Activated T-cell treated with anti-CD3 and anti-CD28 coated beads, Interleukin-2, amount 50 U/mL, for 72 hours (primary cell): ENCODE results near the gene FCHSD1. TPM values are rescaled to one million over a fixed set of nuclear protein-coding genes. Genes with fewer than 3 reads are reported as not detected.

Source experiments
- ATAC-seq, 2 donors: fragments of 150-1000 bp; cut with Tn5 transposase; replicated peaks in 1 of 2; 2 replicates each; pipeline ENCODE4 v1.10.0; 2021; ENCODE audit warnings: moderate library complexity in 2 of 2, mild to moderate bottlenecking in 1 of 2
- DNase-seq, 2 donors: peaks; one replicate each; pipeline ENCODE4 v3.0.0; 2021 to 2022; ENCODE audit warnings: mixed read lengths in 1 of 2
- H3K27ac Mint-ChIP-seq: one replicate; pipeline ENCODE4 v1.8.0; 2022; ENCODE audit warnings: mild to moderate bottlenecking, moderate library complexity, mixed read lengths
- H3K27me3 Mint-ChIP-seq: one replicate; pipeline ENCODE4 v1.8.0; 2022; ENCODE audit warnings: low read depth, mixed read lengths
- H3K36me3 Mint-ChIP-seq, 2 donors: one replicate each; pipeline ENCODE4 v1.8.0; 2022; ENCODE audit warnings: mixed read lengths in 2 of 2, mild to moderate bottlenecking in 1 of 2; ENCODE audit not compliant: insufficient read depth in 2 of 2
- H3K4me1 Mint-ChIP-seq: one replicate; pipeline ENCODE4 v1.8.0; 2022; ENCODE audit warnings: low read depth, mixed read lengths
- H3K4me3 Mint-ChIP-seq, 2 donors: one replicate each; pipeline ENCODE4 v1.8.0; 2022; ENCODE audit warnings: mild to moderate bottlenecking in 2 of 2, mixed read lengths in 2 of 2, moderate library complexity in 2 of 2
- H3K9me3 Mint-ChIP-seq, 2 donors: one replicate each; pipeline ENCODE4 v1.8.0; 2022; ENCODE audit warnings: mixed read lengths in 2 of 2
- total RNA-seq, 2 donors: library from RNA; stranded (reverse); gene quantifications; one replicate each; pipeline ENCODE4 v1.2.3, GENCODE V29; 2022

FCHSD1 gene
- total RNA-seq, 2 donors from 2014 or later = 54.1 to 61.1 TPM

GRCh38 chr5:141665995-141666940 lies 15.1 kb upstream of the FCHSD1 start:
- Mint-ChIP-seq H3K9me3 (no peaks in the 10 kb centered on the region), H3K27me3 (no peaks in the 10 kb centered on the region), H3K4me3 (no peak overlapping the region), H3K27ac (no peak overlapping the region), H3K4me1 (peaks cover 4% of the 10 kb centered on the region), H3K36me3 (no peaks in the 10 kb centered on the region)
- ATAC-seq (no peak), DNase-seq (no peak)

DNA sequence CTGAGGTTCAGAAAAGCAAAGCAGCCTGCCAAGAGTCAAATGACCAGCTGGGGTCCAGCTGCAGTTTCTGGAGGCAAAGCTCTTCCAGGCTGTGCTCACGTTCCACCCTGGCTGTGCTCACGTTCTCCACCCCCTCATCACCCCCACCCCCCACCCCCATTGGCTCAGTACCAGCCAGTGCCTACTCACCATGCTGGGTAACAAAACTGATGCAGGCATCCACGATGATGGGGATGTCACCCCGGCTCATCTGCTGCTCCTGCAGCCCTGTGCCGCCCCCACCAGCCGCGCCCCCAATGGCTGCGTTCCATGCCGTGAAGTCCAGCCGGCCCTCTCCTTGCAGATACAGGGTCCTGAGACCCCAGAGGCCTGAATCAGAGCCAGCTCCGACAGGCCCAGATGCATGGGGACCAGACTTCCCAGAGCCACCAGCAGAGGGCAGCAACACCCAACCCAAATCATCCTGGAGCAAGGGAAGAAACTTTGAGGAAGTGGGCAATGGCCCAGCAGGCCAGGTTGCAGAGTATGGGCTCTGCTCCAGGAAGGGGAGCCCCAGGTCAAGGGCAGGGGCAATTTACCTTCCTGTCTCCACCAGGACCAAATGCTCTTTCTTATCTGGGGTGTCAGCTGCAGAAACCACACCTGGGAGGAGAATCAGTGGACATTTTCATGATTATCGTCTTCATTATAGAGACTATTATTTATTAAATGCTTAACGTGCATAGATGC lies 13.7 kb upstream of the FCHSD1 start:
- DNase-seq = peak; percentile 72 to 79
- peaks cover 4% of the 10 kb centered on the region for H3K4me1 Mint-ChIP-seq

GRCh38 chr5:141663506-141663905 lies 12.3 kb upstream of the FCHSD1 start:
- DNase-seq (no peak), ATAC-seq (no peak)
- Mint-ChIP-seq H3K27ac (no peak overlapping the region), H3K4me1 (peaks cover 4% of the 10 kb centered on the region), H3K27me3 (no peaks in the 10 kb centered on the region), H3K4me3 (no peak overlapping the region), H3K9me3 (no peaks in the 10 kb centered on the region), H3K36me3 (no peaks in the 10 kb centered on the region)

More for the DNA sequence above, 13.7 kb upstream of the FCHSD1 start:
- Mint-ChIP-seq H3K27ac (no peak overlapping the region), H3K27me3 (no peaks in the 10 kb centered on the region), H3K36me3 (no peaks in the 10 kb centered on the region), H3K4me3 (no peak overlapping the region), H3K9me3 (no peaks in the 10 kb centered on the region)
- ATAC-seq = peak; percentile 90

- Mint-ChIP-seq H3K4me3 (no peak overlapping the region), H3K36me3 (no peaks in the 10 kb centered on the region), H3K9me3 (no peaks in the 10 kb centered on the region), H3K27me3 (no peaks in the 10 kb centered on the region), H3K27ac (no peak overlapping the region), H3K4me1 (peaks cover 9% of the 10 kb centered on the region)
- ATAC-seq (no peak), DNase-seq (no peak)
Measured at GRCh38 chr5:141662028-141662427, 10.8 kb upstream of the FCHSD1 start.

- Mint-ChIP-seq H3K4me1 (peaks cover 5% of the 10 kb centered on the region), H3K36me3 (no peaks in the 10 kb centered on the region), H3K27ac (no peak overlapping the region), H3K27me3 (no peaks in the 10 kb centered on the region), H3K9me3 (no peaks in the 10 kb centered on the region), H3K4me3 (no peak overlapping the region)
- DNase-seq = peak; percentile 26 to 40
- peak; percentile 77 to 87 for ATAC-seq
Measured at GRCh38 chr5:141657937-141658545, 6.8 kb upstream of the FCHSD1 start.

DNA sequence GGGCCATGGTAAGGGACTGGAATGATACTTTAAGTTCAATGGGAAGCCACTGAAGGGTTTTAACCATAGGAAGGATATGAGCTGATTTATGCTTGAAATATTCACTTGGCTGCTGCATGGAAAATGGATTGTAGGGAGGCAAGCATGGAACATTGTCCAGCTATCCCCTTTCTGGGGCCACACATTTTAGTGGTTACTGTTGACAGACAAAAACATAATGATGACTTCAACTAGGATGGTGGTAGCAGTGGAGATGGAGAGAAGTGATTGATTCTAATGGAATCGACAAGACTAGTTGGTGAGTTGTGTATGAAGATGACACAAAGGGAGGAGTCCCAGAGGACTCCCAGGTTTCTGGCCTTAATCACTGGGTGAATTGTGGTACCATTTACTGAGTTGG lies 6.2 kb upstream of the FCHSD1 start:
- Mint-ChIP-seq H3K27ac (no peak overlapping the region), H3K9me3 (no peaks in the 10 kb centered on the region), H3K4me1 (peaks cover 11% of the 10 kb centered on the region), H3K27me3 (no peaks in the 10 kb centered on the region), H3K4me3 (no peak overlapping the region), H3K36me3 (no peaks in the 10 kb centered on the region)
- DNase-seq = no peak
- ATAC-seq = no peak

- Mint-ChIP-seq H3K4me3 (no peak overlapping the region), H3K27ac (no peak overlapping the region), H3K4me1 (peaks cover 19% of the 10 kb centered on the region), H3K27me3 (no peaks in the 10 kb centered on the region), H3K9me3 (no peaks in the 10 kb centered on the region), H3K36me3 (peaks cover 0 to 2% of the 10 kb centered on the region in 2 donors)
- DNase-seq (no peak), ATAC-seq (no peak)
Measured at GRCh38 chr5:141656396-141656795, 5.2 kb upstream of the FCHSD1 start.

DNA sequence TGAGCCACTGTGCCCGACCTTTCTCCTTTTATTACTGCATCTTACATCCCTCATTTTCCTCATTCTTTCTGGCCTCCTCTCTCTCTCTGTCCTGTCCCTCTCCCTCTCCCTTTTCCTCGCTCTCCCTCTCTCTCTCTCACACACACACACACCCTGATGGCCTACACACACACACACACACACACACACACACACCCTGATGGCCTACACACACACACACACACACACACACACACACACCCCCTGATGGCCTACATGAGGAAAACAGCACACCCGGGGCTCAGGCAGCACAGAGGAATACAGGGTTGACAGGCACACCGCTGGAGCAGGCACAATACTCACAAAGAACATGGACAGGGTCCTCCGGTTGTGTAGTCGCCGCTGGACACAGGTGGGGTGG lies 3.8 kb upstream of the FCHSD1 start:
- Mint-ChIP-seq H3K9me3 (no peaks in the 10 kb centered on the region), H3K4me1 (peaks cover 25% of the 10 kb centered on the region), H3K4me3 (no peak overlapping the region), H3K27ac (no peak overlapping the region), H3K36me3 (peaks cover 0 to 2% of the 10 kb centered on the region in 2 donors), H3K27me3 (no peaks in the 10 kb centered on the region)
- DNase-seq = no peak
- ATAC-seq = no peak

DNA sequence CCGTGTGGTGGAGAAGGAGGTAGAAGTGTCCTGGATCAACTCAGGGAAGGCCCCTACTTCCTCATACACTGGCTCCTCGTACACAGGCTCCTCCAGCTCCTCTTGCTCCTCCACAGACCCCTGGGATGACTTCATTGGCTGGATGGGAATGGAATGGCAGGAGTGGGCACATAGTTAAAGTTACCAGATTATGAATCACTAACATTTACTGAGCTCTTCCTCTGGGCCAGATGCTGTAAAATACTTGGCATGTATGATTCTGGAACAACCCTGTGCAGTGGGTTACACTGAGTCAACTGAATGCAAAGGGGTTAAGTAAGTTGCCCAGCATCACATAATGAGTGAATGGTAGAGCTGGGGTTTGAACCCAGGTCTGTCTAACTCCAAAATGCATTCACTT lies 3.1 kb upstream of the FCHSD1 start:
- Mint-ChIP-seq H3K4me3 (no peak overlapping the region), H3K27ac (no peak overlapping the region), H3K27me3 (no peaks in the 10 kb centered on the region), H3K4me1 (peaks cover 29% of the 10 kb centered on the region), H3K36me3 (peaks cover 0 to 2% of the 10 kb centered on the region in 2 donors), H3K9me3 (no peaks in the 10 kb centered on the region)
- no peak for ATAC-seq
- DNase-seq = no peak

GRCh38 chr5:141651728-141652105 lies 499 bp upstream of the FCHSD1 start:
- ATAC-seq = no peak

GRCh38 chr5:141649972-141650371 lies 1.2 kb downstream of the FCHSD1 start:
- H3K9me3 Mint-ChIP-seq = no peaks in the 10 kb centered on the region
- DNase-seq (no peak), ATAC-seq (no peak)
- H3K36me3 Mint-ChIP-seq = peaks cover 2% of the 10 kb centered on the region in 2 donors
- H3K27ac Mint-ChIP-seq = peak overlapping the region; percentile 82
- peaks cover 24% of the 10 kb centered on the region for H3K4me1 Mint-ChIP-seq
- no peaks in the 10 kb centered on the region for H3K27me3 Mint-ChIP-seq
- H3K4me3 Mint-ChIP-seq = peak overlapping the region; percentile 96 to 98

More at GRCh38 chr5:141651728-141652105, 499 bp upstream of the FCHSD1 start:
- no peak for DNase-seq
- H3K27ac Mint-ChIP-seq = peak overlapping the region; percentile 93
- H3K4me3 Mint-ChIP-seq = peak overlapping the region; percentile 96 to 98
- H3K27me3 Mint-ChIP-seq = no peaks in the 10 kb centered on the region
- H3K9me3 Mint-ChIP-seq = no peaks in the 10 kb centered on the region
- H3K4me1 Mint-ChIP-seq = peaks cover 24% of the 10 kb centered on the region
- H3K36me3 Mint-ChIP-seq = peaks cover 2% of the 10 kb centered on the region in 2 donors

- Mint-ChIP-seq H3K4me3 (no peak overlapping the region), H3K9me3 (no peaks in the 10 kb centered on the region), H3K4me1 (peaks cover 24% of the 10 kb centered on the region), H3K27me3 (no peaks in the 10 kb centered on the region), H3K27ac (no peak overlapping the region), H3K36me3 (peaks cover 2% of the 10 kb centered on the region in 2 donors)
- no peak for ATAC-seq
- DNase-seq = no peak
Measured at GRCh38 chr5:141649056-141649688, 2.0 kb downstream of the FCHSD1 start.
